Vagina (tissue), 2 donors: ENCODE measurements around the gene PTPRM. TPM values are rescaled to one million over a fixed set of nuclear protein-coding genes. Genes with fewer than 3 reads are reported as not detected.

Experiments used
- DNase-seq, 2 donors: peaks; one replicate each; pipeline ENCODE4 v3.0.0-alpha.2; 2017; ENCODE audit errors: extremely low spot score in 2 of 2
- H3K27ac ChIP-seq: fragments of 200-600 bp; sonication (generic); one replicate; pipeline ENCODE4 v1.5.1; 2019
- H3K27me3 ChIP-seq: fragments of 200-600 bp; sonication (generic); one replicate; pipeline ENCODE4 v1.5.1; 2019
- H3K36me3 ChIP-seq, 2 donors: fragments of 200-600 bp; sonication (generic); one replicate each; pipeline ENCODE4 v1.5.1; 2017 to 2019
- H3K4me1 ChIP-seq: fragments of 200-600 bp; sonication (generic); one replicate; pipeline ENCODE4 v1.5.1; 2019
- H3K4me3 ChIP-seq, 2 donors: fragments of 200-600 bp; sonication (generic); 1 replicate in 1 of 2; 2 replicates in 1 of 2; pipeline ENCODE4 v1.5.1; 2016 to 2019
- H3K9me3 ChIP-seq: fragments of 200-600 bp; sonication (generic); one replicate; pipeline ENCODE4 v1.5.1; 2019
- CTCF ChIP-seq, 3 experiments: fragments of 450-650 bp in 2 of 3; fragments of 200-600 bp in 1 of 3; sonication (generic) in 1 of 3; IDR thresholded peaks; one replicate each; pipeline ENCODE4 v1.5.1; 2017 to 2019; ENCODE audit warnings: antibody characterized with exemption in 3 of 3, mild to moderate bottlenecking in 2 of 3, moderate library complexity in 2 of 3
- POLR2A ChIP-seq, 2 donors: fragments of 450-650 bp; IDR thresholded peaks; one replicate each; pipeline ENCODE4 v1.6.1; 2017; ENCODE audit warnings: antibody characterized with exemption in 2 of 2, mild to moderate bottlenecking in 2 of 2, moderate library complexity in 2 of 2
- POLR2AphosphoS5 ChIP-seq, 2 donors: sonication (generic); formaldehyde crosslinking; IDR thresholded peaks; one replicate each; pipeline ENCODE4 v1.9.0; 2017; ENCODE audit warnings: antibody characterized with exemption in 2 of 2, mild to moderate bottlenecking in 2 of 2, low read depth in 1 of 2; ENCODE audit not compliant: insufficient read depth in 1 of 2
- intact Hi-C: fragments of 100-400 bp; cut with DNase I; formaldehyde crosslinking; loops from one replicate; pipeline ENCODE4 v1.15.1; 2023
- total RNA-seq: library from RNA; depleted of rRNA; stranded (reverse); fragments of >200 nt; gene quantifications from one replicate; pipeline ENCODE4 v1.2.3, GENCODE V29; 2016

The PTPRM gene
- total RNA-seq, 1 donor from 2014 or later: 60.2 TPM

GRCh38 chr18:8238507-8238906 lies 671.4 kb downstream of the PTPRM start:
- Histone ChIP-seq H3K9me3 (no peaks in the 10 kb centered on the region), H3K27ac (no peak overlapping the region), H3K27me3 (no peaks in the 10 kb centered on the region), H3K4me1 (no peaks in the 10 kb centered on the region), H3K4me3 (no peak overlapping the region), H3K36me3 (no peaks in the 10 kb centered on the region)
- intact Hi-C loops: no loop called here
- no peak for DNase-seq
- TF ChIP-seq CTCF (IDR thresholded peaks at IDR 0.05): no peak
- no peak for TF ChIP-seq POLR2A (IDR thresholded peaks at IDR 0.05)
- TF ChIP-seq POLR2AphosphoS5 (IDR thresholded peaks at IDR 0.05; ENCODE audit: insufficient read depth in 1 of 2, low read depth in 1 of 2): no peak

GRCh38 chr18:8241731-8242130 lies 674.6 kb downstream of the PTPRM start:
- no peak overlapping the region for H3K4me3 ChIP-seq
- intact Hi-C loops: no loop called here

GRCh38 chr18:8242151-8242696 lies 675.1 kb downstream of the PTPRM start:
- intact Hi-C loops: no loop called here
- DNase-seq: no peak
- no peak overlapping the region for H3K4me3 ChIP-seq
- no peaks in the 10 kb centered on the region for H3K4me1 ChIP-seq
- H3K27ac ChIP-seq: no peak overlapping the region
- no peaks in the 10 kb centered on the region for H3K27me3 ChIP-seq
- H3K9me3 ChIP-seq: no peaks in the 10 kb centered on the region
- H3K36me3 ChIP-seq: no peaks in the 10 kb centered on the region
- TF ChIP-seq POLR2AphosphoS5 (IDR thresholded peaks at IDR 0.05; ENCODE audit: insufficient read depth in 1 of 2, low read depth in 1 of 2) (no peak), CTCF (IDR thresholded peaks at IDR 0.05) (no peak), POLR2A (IDR thresholded peaks at IDR 0.05) (no peak)

More at GRCh38 chr18:8241731-8242130, 674.6 kb downstream of the PTPRM start:
- Histone ChIP-seq H3K27ac (no peak overlapping the region), H3K36me3 (no peaks in the 10 kb centered on the region), H3K9me3 (no peaks in the 10 kb centered on the region), H3K4me1 (no peaks in the 10 kb centered on the region), H3K27me3 (no peaks in the 10 kb centered on the region)
- DNase-seq: no peak
- TF ChIP-seq POLR2AphosphoS5 (IDR thresholded peaks at IDR 0.05; ENCODE audit: insufficient read depth in 1 of 2, low read depth in 1 of 2) (no peak), CTCF (IDR thresholded peaks at IDR 0.05) (no peak), POLR2A (IDR thresholded peaks at IDR 0.05) (no peak)

- intact Hi-C loops: no loop called here
- TF ChIP-seq POLR2A (IDR thresholded peaks at IDR 0.05) (no peak), CTCF (IDR thresholded peaks at IDR 0.05) (no peak), POLR2AphosphoS5 (IDR thresholded peaks at IDR 0.05; ENCODE audit: insufficient read depth in 1 of 2, low read depth in 1 of 2) (no peak)
- Histone ChIP-seq H3K36me3 (no peaks in the 10 kb centered on the region), H3K27me3 (no peaks in the 10 kb centered on the region), H3K4me3 (no peak overlapping the region), H3K4me1 (no peaks in the 10 kb centered on the region), H3K9me3 (no peaks in the 10 kb centered on the region), H3K27ac (no peak overlapping the region)
- DNase-seq: no peak
Observed at GRCh38 chr18:8247700-8248099, 680.6 kb downstream of the PTPRM start.

GRCh38 chr18:8248576-8248975 lies 681.5 kb downstream of the PTPRM start:
- no peaks in the 10 kb centered on the region for H3K9me3 ChIP-seq
- H3K4me3 ChIP-seq: no peak overlapping the region
- no peaks in the 10 kb centered on the region for H3K36me3 ChIP-seq
- no peak for DNase-seq
- no peaks in the 10 kb centered on the region for H3K4me1 ChIP-seq
- intact Hi-C loops: no loop called here
- H3K27ac ChIP-seq: no peak overlapping the region
- no peak for TF ChIP-seq POLR2A (IDR thresholded peaks at IDR 0.05)
- TF ChIP-seq CTCF (IDR thresholded peaks at IDR 0.05): no peak
- no peak for TF ChIP-seq POLR2AphosphoS5 (IDR thresholded peaks at IDR 0.05; ENCODE audit: insufficient read depth in 1 of 2, low read depth in 1 of 2)
- no peaks in the 10 kb centered on the region for H3K27me3 ChIP-seq
